Kidney epithelial cell (primary cell): Measurements from ENCODE around the gene DIP2C. TPM values are rescaled to one million over a fixed set of nuclear protein-coding genes. Genes with fewer than 3 reads are reported as not detected.

Experiments
- DNase-seq: peaks from one replicate; pipeline ENCODE4 v3.0.0-alpha.2; 2010; ENCODE audit warnings: low read depth
- H3K27me3 ChIP-seq: 2 replicates; pipeline ENCODE4 v1.6.0; 2011; ENCODE audit warnings: low read length; ENCODE audit not compliant: control insufficient read depth, insufficient read depth
- H3K36me3 ChIP-seq: 2 replicates; pipeline ENCODE4 v1.5.1; 2011; ENCODE audit warnings: low read length; ENCODE audit not compliant: control insufficient read depth, insufficient read depth
- H3K4me3 ChIP-seq: 2 replicates; pipeline ENCODE4 v1.5.1; 2011; ENCODE audit warnings: low read depth, mild to moderate bottlenecking, control low read depth, low read length
- total RNA-seq: library from RNA; depleted of rRNA; stranded (reverse); fragments of >200 nt; gene quantifications from 2 replicates; pipeline ENCODE4 v1.2.3, GENCODE V29; 2015
- TF ChIP-seq, protein P1 (sequence below): IDR thresholded peaks from 2 replicates; pipeline ENCODE4 v1.5.1; 2011; ENCODE audit warnings: mild to moderate bottlenecking, moderate library complexity, low read length, control low read depth, inconsistent platforms; ENCODE audit not compliant: insufficient read depth, poor library complexity, severe bottlenecking

Gene DIP2C
- total RNA-seq, 1 donor from 2014 or later, result 19.2 TPM

DNA sequence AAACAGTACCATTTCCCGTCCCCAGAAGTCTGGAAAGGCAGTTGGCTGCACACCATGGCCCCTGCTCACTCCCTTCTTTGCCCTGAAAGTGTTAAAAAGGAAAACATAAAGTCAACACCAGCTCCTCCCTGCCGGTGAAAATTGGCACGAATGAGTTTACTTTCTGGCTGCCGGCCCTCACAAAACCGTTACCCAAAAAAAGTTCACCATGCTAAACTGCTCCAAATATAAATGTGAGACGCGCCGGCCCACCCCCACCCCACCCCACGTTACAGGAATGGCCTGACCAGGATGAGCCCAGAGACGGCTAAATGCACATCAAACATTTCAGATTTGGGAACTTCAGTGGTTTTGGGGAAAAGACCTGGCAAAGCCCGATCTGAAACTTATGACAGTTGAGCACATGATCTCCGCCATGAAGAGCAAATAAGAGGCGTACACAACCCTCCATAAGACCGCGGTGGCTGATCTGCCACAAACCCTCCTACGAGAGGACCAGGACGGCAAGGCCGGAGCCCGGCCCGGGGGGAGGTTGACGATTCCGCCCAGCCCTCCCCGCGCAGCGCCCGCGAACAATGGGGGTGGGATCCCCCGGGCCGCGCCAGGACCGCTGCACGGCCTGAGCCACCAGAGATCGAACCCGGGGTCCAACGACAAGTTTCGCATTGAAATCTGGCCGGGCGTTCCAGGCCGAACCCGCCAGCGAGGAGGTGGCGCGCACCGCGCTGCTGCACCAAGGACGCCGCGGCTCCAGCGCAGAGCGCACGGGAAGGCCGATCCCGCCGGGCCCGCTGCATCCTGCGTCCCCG lies 952 bp downstream of the DIP2C start:
- H3K4me3 ChIP-seq, result peak overlapping the region; percentile 80
- TF ChIP-seq, protein P1, sequence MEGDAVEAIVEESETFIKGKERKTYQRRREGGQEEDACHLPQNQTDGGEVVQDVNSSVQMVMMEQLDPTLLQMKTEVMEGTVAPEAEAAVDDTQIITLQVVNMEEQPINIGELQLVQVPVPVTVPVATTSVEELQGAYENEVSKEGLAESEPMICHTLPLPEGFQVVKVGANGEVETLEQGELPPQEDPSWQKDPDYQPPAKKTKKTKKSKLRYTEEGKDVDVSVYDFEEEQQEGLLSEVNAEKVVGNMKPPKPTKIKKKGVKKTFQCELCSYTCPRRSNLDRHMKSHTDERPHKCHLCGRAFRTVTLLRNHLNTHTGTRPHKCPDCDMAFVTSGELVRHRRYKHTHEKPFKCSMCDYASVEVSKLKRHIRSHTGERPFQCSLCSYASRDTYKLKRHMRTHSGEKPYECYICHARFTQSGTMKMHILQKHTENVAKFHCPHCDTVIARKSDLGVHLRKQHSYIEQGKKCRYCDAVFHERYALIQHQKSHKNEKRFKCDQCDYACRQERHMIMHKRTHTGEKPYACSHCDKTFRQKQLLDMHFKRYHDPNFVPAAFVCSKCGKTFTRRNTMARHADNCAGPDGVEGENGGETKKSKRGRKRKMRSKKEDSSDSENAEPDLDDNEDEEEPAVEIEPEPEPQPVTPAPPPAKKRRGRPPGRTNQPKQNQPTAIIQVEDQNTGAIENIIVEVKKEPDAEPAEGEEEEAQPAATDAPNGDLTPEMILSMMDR, result no peak
- H3K36me3 ChIP-seq, result no peaks in the 10 kb centered on the region
- H3K27me3 ChIP-seq, result no peaks in the 10 kb centered on the region
- DNase-seq, result no peak

DNA sequence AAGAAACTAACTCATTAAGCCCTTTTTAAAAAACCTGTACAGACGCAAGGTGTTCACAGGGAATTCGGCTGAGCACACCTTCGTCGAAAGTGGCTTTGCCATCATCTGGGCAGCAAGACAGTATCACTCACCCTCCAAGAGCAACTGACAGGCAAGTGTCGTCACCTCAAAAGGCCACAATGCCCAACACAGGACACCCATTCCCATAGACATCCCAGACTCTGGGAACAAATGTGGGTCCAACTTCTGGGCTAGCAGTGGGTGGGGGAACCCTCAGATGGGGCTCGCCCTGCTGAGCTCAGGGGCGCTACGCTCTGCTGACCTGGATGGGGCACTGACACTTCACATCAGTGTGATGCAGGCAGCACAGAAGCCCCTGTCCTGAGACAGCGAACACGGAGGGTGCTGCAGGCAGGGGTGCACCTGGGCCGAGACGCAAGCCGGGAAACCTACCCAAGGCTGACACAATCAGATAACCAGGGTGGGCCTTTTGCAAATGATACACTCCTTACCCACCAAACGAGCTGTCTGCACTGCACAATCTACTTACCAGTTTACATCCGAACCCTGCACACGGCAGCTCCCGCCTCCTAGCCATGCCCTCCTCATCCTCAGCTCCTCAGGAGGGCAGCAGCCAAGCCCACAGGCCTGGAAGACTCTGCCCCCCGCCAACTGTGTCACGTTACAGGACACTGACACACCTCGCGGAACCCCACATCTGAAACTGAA lies 1.7 kb downstream of the DIP2C start:
- Histone ChIP-seq H3K4me3 (peak overlapping the region; percentile 80), H3K27me3 (no peaks in the 10 kb centered on the region), H3K36me3 (no peaks in the 10 kb centered on the region)
- TF ChIP-seq, protein P1, result no peak
- DNase-seq, result no peak

DNA sequence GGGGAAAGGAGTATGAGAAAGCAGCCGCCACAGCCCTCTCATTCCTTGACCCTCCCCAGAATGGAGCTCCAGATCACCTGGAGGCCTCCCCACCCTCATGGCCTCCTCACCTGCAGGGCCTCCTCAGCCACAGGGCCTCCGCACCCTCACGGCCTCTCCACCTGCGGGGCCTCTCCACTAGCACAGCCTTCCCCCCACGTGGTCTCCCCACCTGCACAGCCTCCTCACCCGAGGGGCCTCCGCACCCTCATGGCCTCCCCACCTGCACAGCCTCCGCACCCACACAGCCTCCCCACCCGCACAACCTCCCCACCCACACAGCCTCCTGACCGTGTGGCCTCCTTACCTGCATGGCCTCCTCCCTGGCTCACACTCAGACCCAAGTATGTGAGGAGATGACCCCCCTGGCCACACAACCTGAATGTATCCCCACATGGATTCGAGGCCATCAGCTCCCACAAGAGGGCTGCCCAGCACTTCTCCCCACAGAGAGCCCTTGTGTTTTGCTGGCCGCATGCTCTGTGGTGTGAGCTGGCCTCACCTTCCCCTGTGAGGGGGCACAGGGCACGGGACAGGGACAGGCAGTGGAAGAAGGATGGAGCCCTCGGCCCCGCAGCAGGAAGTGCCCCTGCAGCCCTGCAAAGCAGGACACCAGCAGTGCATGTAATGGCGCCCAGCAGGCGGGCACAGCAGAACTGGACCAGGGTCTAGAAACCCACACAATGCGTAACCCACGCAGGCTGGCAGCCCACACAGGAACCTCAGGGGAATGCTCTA lies 3.1 kb downstream of the DIP2C start:
- Histone ChIP-seq H3K36me3 (peaks cover under 1% of the 10 kb centered on the region), H3K27me3 (no peaks in the 10 kb centered on the region), H3K4me3 (no peak overlapping the region)
- no peak for DNase-seq
- TF ChIP-seq, protein P1, result no peak

GRCh38 chr10:685613-686012 lies 3.9 kb downstream of the DIP2C start:
- H3K27me3 ChIP-seq, result no peaks in the 10 kb centered on the region
- no peak overlapping the region for H3K4me3 ChIP-seq
- H3K36me3 ChIP-seq, result peaks cover 2% of the 10 kb centered on the region
- TF ChIP-seq, protein P1, result no peak
- DNase-seq, result no peak

DNA sequence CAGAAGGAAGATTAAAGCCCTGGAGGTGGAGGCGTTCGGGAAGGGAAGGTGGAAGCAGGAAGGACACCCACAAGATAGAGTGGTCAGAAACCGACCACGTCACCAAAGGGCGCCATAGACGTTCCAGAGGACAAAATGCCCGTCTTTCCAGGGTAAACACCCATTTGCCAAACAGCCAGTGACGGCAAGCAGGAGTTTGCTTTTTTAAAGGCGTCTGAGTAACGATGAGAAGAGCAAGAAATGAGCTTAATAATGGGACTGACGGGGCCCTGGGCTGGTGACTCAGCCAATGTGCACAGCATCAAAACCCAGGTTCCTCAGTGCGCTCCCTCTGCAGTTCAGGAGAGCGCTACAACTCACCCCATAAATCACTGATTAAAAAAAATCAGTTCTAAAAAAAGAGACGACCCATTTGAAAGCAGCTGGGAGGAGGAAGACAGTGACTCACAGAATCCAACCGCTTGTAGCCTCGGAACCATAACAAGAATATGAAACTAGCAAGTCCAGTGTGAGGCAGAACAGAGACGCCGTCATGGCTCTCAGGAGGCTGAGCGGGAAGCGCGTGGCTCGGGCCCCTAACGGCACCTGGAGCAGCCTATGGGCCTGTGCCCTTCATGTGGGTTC lies 5.9 kb downstream of the DIP2C start:
- TF ChIP-seq, protein P1, result peak; percentile 16
- Histone ChIP-seq H3K36me3 (peaks cover 2% of the 10 kb centered on the region), H3K4me3 (peak overlapping the region; percentile 26), H3K27me3 (no peaks in the 10 kb centered on the region)
- peak; percentile 71 for DNase-seq
